PC-9 (cell line): Measurements from ENCODE around the gene TAS2R14. TPM values are rescaled to one million over a fixed set of nuclear protein-coding genes. Genes with fewer than 3 reads are reported as not detected.

ENCODE experiments used
- BruUV-seq: library from RNA; stranded (reverse); fragments of 400-500 nt; replicated peaks from 2 replicates; lab custom pipeline; 2021; lab: Mats Ljungman, UMichigan
- CTCF ChIA-PET: fragments of 300-600 bp; sonication (Branson Sonifier 250); formaldehyde crosslinking; loops from one replicate; lab custom pipeline; 2022; ENCODE audit warnings: antibody characterized with exemption; lab: Charles Lee
- POLR2A ChIA-PET: fragments of 300-600 bp; sonication (Branson Sonifier 250); formaldehyde crosslinking; loops from one replicate; lab custom pipeline; 2022; ENCODE audit warnings: antibody characterized with exemption; ENCODE audit not compliant: unreplicated experiment; lab: Charles Lee
- DNase-seq, 2 experiments: peaks; one replicate each; pipeline versions ENCODE4 v3.0.0 to v3.0.0-alpha.2; 2015 to 2022; ENCODE audit warnings: mixed read lengths in 1 of 2
- H2AFZ ChIP-seq: fragments of 200-600 bp; sonication (generic); 2 replicates; pipeline ENCODE4 v1.8.1; 2017; ENCODE audit warnings: antibody characterized with exemption
- H3F3A ChIP-seq: fragments of 200-600 bp; sonication (generic); 2 replicates; pipeline ENCODE4 v1.8.1; 2017; ENCODE audit warnings: antibody characterized with exemption, mild to moderate bottlenecking, low read depth; ENCODE audit not compliant: insufficient read depth
- H3K27ac ChIP-seq: fragments of 200-600 bp; sonication (generic); 2 replicates; pipeline ENCODE4 v1.6.1; 2016; ENCODE audit warnings: mixed run types
- H3K27me3 ChIP-seq: fragments of 200-600 bp; sonication (generic); 2 replicates; pipeline ENCODE4 v1.6.1; 2016; ENCODE audit warnings: low read depth, mixed run types; ENCODE audit not compliant: insufficient read depth
- H3K36me3 ChIP-seq: fragments of 200-600 bp; sonication (generic); 2 replicates; pipeline ENCODE4 v1.6.1; 2016; ENCODE audit warnings: low read depth, mixed run types
- H3K4me1 ChIP-seq: fragments of 200-600 bp; sonication (generic); replicated peaks from 2 replicates; pipeline ENCODE4 v1.6.1; 2016; ENCODE audit warnings: mixed run types; ENCODE audit not compliant: insufficient read depth
- H3K4me2 ChIP-seq: fragments of 200-600 bp; sonication (generic); 2 replicates; pipeline ENCODE4 v1.6.1; 2017; ENCODE audit warnings: mixed run types
- H3K4me3 ChIP-seq: fragments of 200-600 bp; sonication (generic); 2 replicates; pipeline ENCODE4 v1.6.1; 2016; ENCODE audit warnings: mixed run types
- H3K79me2 ChIP-seq: fragments of 200-600 bp; sonication (generic); 2 replicates; pipeline ENCODE4 v1.6.1; 2017; ENCODE audit warnings: low read depth, mixed run types
- H3K9me2 ChIP-seq: fragments of 200-600 bp; sonication (generic); 2 replicates; pipeline ENCODE4 v1.8.1; 2017; ENCODE audit warnings: mild to moderate bottlenecking; ENCODE audit not compliant: insufficient read depth
- H3K9me3 ChIP-seq: fragments of 200-600 bp; sonication (generic); 2 replicates; pipeline ENCODE4 v1.8.1; 2016; ENCODE audit warnings: low read depth; ENCODE audit not compliant: insufficient read depth
- H4K20me1 ChIP-seq: fragments of 200-600 bp; sonication (generic); 2 replicates; pipeline ENCODE4 v1.8.1; 2017; ENCODE audit not compliant: insufficient read depth
- CTCF ChIP-seq: fragments of 200-600 bp; sonication (generic); conservative IDR thresholded peaks from 2 replicates; pipeline ENCODE4 v1.6.1; 2017; ENCODE audit warnings: mixed run types, antibody characterized with exemption, mild to moderate bottlenecking, moderate library complexity
- EZH2 ChIP-seq: fragments of 200-600 bp; sonication (generic); IDR thresholded peaks from 2 replicates; pipeline ENCODE4 v1.8.0; 2017; ENCODE audit warnings: antibody characterized with exemption, low read depth
- intact Hi-C: fragments of 100-400 bp; cut with micrococcal nuclease; formaldehyde crosslinking; loops from one replicate; pipeline ENCODE4 v1.10.0; 2022; ENCODE audit not compliant: unreplicated experiment
- total RNA-seq: library from RNA; stranded (reverse); gene quantifications from 2 replicates; pipeline ENCODE4 v1.2.3, GENCODE V29; 2021

TAS2R14 gene
- total RNA-seq, 1 experiment from 2014 or later, result 3.3 TPM

GRCh38 chr12:10974965-10975364 lies 35.9 kb upstream of the TAS2R14 start:
- Histone ChIP-seq H3K4me2 (no peak overlapping the region), H2AFZ (no peak overlapping the region), H3K27ac (no peak overlapping the region), H4K20me1 (no peaks in the 10 kb centered on the region), H3K79me2 (no peaks in the 10 kb centered on the region), H3K27me3 (no peaks in the 10 kb centered on the region), H3K9me2 (no peaks in the 10 kb centered on the region), H3K4me1 (no peaks in the 10 kb centered on the region), H3K4me3 (no peak overlapping the region), H3K36me3 (no peaks in the 10 kb centered on the region), H3F3A (no peaks in the 10 kb centered on the region), H3K9me3 (no peaks in the 10 kb centered on the region)
- ChIA-PET CTCF (no interaction called here), POLR2A (no interaction called here)
- no TSS peak for BruUV-seq
- no peak for DNase-seq
- TF ChIP-seq EZH2, result no peak
- TF ChIP-seq CTCF, result no peak
- intact Hi-C loops, result no loop called here

- Histone ChIP-seq H3K27me3 (no peaks in the 10 kb centered on the region), H3K36me3 (no peaks in the 10 kb centered on the region), H3K27ac (no peak overlapping the region), H3K4me1 (no peaks in the 10 kb centered on the region), H2AFZ (no peak overlapping the region), H3F3A (no peaks in the 10 kb centered on the region), H3K4me2 (no peak overlapping the region), H4K20me1 (no peaks in the 10 kb centered on the region; the same call in 1 of the 2 replicates), H3K9me2 (no peaks in the 10 kb centered on the region), H3K4me3 (no peak overlapping the region), H3K79me2 (no peaks in the 10 kb centered on the region), H3K9me3 (no peaks in the 10 kb centered on the region)
- DNase-seq, result no peak
- POLR2A ChIA-PET, result no interaction called here
- intact Hi-C loops, result no loop called here
- no TSS peak for BruUV-seq
- CTCF ChIA-PET, result interaction anchor here (0.6 kb wide), 1 partner anchor 11 kb away, joined by 3 read pairs; no protein-coding TSS in a partner anchor
- TF ChIP-seq CTCF (no peak), EZH2 (no peak)
Observed at GRCh38 chr12:10968765-10969456, 29.8 kb upstream of the TAS2R14 start.

- no peak overlapping the region for H2AFZ ChIP-seq
- CTCF ChIA-PET, result no interaction called here
- no peaks in the 10 kb centered on the region for H3K9me3 ChIP-seq
- no peaks in the 10 kb centered on the region for H3K79me2 ChIP-seq
- intact Hi-C loops, result no loop called here
- no peak for TF ChIP-seq CTCF
- no peak for TF ChIP-seq EZH2
- H3K27ac ChIP-seq, result no peak overlapping the region
- no peaks in the 10 kb centered on the region for H3K36me3 ChIP-seq
- no peak overlapping the region for H3K4me2 ChIP-seq
- H3K9me2 ChIP-seq, result no peaks in the 10 kb centered on the region
- no peaks in the 10 kb centered on the region for H3K27me3 ChIP-seq
- DNase-seq, result no peak
- H3K4me1 ChIP-seq, result no peaks in the 10 kb centered on the region
- H3F3A ChIP-seq, result no peaks in the 10 kb centered on the region
- no peaks in the 10 kb centered on the region; the same call in 1 of the 2 replicates for H4K20me1 ChIP-seq
- POLR2A ChIA-PET, result no interaction called here
- H3K4me3 ChIP-seq, result no peak overlapping the region
- BruUV-seq, result no TSS peak
Observed at GRCh38 chr12:10967409-10967808, 28.3 kb upstream of the TAS2R14 start.
